ENCODE measurements around the gene LTA4H. TPM values are rescaled to one million over a fixed set of nuclear protein-coding genes. Genes with fewer than 3 reads are reported as not detected.

The LTA4H gene
- total RNA-seq, 1 donor from 2014 or later = 69.4 TPM

DNA sequence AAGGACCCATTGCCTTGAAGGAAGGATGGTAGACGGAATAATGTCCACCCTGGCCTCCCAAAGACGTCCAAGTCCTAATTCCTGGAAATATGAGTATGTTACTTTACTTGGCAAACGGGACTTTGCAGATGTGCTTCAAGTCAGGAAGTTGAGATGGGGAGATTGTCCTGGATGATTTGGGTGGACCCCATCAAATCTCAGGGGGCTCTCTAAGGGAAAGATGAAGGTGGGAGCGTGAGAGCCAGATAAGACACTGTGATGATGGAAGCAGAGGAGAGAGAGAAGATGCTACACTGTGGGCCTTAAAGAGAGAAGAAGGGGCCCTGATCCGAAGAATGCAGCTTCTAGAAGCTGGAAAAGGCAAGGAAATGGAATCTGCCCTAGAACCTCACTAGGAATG, 29.6 kb upstream of the LTA4H start:
- Mint-ChIP-seq H3K27me3 (ENCODE audit: unreplicated experiment) (no peaks in the 10 kb centered on the region), H3K36me3 (ENCODE audit: unreplicated experiment) (no peaks in the 10 kb centered on the region), H3K4me1 (ENCODE audit: unreplicated experiment) (no peaks in the 10 kb centered on the region), H3K9me3 (ENCODE audit: unreplicated experiment) (no peaks in the 10 kb centered on the region), H3K27ac (ENCODE audit: unreplicated experiment) (no peak overlapping the region), H3K4me3 (ENCODE audit: unreplicated experiment) (no peak overlapping the region)
- TF ChIP-seq, protein P1, sequence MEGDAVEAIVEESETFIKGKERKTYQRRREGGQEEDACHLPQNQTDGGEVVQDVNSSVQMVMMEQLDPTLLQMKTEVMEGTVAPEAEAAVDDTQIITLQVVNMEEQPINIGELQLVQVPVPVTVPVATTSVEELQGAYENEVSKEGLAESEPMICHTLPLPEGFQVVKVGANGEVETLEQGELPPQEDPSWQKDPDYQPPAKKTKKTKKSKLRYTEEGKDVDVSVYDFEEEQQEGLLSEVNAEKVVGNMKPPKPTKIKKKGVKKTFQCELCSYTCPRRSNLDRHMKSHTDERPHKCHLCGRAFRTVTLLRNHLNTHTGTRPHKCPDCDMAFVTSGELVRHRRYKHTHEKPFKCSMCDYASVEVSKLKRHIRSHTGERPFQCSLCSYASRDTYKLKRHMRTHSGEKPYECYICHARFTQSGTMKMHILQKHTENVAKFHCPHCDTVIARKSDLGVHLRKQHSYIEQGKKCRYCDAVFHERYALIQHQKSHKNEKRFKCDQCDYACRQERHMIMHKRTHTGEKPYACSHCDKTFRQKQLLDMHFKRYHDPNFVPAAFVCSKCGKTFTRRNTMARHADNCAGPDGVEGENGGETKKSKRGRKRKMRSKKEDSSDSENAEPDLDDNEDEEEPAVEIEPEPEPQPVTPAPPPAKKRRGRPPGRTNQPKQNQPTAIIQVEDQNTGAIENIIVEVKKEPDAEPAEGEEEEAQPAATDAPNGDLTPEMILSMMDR (IDR thresholded peaks at IDR 0.05) = no peak
- DNase-seq (ENCODE audit: extremely low spot score, unreplicated experiment) = no peak

DNA sequence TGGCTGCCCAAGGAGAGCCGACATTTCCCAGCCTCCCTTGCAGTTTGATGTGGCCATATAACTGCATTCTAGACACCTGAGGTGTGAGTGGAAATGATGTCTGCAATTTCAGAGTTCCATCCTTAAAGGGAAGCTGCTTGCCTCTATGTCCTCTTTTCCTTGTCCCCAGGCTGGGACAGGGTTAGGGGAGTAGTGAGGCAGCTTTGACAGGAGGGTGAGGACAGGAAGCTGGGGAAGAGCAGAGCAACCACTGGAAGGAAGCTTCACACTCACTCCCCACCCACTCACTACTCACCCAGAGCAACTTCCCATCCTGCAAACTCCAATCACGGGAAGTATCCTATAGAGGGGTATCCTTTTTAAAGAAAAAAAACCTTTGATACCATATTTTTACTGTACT, 28.9 kb upstream of the LTA4H start:
- Mint-ChIP-seq H3K4me1 (ENCODE audit: unreplicated experiment) (no peaks in the 10 kb centered on the region), H3K36me3 (ENCODE audit: unreplicated experiment) (no peaks in the 10 kb centered on the region), H3K27me3 (ENCODE audit: unreplicated experiment) (no peaks in the 10 kb centered on the region), H3K27ac (ENCODE audit: unreplicated experiment) (no peak overlapping the region), H3K9me3 (ENCODE audit: unreplicated experiment) (no peaks in the 10 kb centered on the region), H3K4me3 (ENCODE audit: unreplicated experiment) (no peak overlapping the region)
- DNase-seq (ENCODE audit: extremely low spot score, unreplicated experiment) = no peak
- TF ChIP-seq, protein P1 (IDR thresholded peaks at IDR 0.05) = no peak

DNA sequence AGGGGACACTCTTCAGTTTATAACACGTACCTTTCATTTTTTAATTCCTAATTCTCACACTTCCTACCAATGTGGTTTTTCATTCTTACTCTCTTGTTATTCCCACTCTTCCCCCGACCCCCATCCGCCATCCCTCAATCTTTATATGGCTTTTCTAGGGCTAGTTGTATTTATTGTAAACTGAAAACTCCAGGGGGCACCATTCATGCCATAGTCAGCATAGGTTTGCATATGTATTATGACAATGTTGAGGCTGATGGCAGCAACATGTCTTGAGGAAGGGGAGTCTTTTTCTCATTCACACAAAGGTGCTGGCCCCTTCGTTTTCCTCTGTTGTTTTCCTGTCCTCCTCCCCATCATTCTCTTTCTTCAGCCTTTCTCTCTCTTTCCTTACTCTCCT, 27.7 kb upstream of the LTA4H start:
- Mint-ChIP-seq H3K4me1 (ENCODE audit: unreplicated experiment) (no peaks in the 10 kb centered on the region), H3K27ac (ENCODE audit: unreplicated experiment) (no peak overlapping the region), H3K9me3 (ENCODE audit: unreplicated experiment) (no peaks in the 10 kb centered on the region), H3K27me3 (ENCODE audit: unreplicated experiment) (no peaks in the 10 kb centered on the region), H3K4me3 (ENCODE audit: unreplicated experiment) (no peak overlapping the region), H3K36me3 (ENCODE audit: unreplicated experiment) (no peaks in the 10 kb centered on the region)
- TF ChIP-seq, protein P1 (IDR thresholded peaks at IDR 0.05) = peak; percentile 46
- DNase-seq (ENCODE audit: extremely low spot score, unreplicated experiment) = no peak

DNA sequence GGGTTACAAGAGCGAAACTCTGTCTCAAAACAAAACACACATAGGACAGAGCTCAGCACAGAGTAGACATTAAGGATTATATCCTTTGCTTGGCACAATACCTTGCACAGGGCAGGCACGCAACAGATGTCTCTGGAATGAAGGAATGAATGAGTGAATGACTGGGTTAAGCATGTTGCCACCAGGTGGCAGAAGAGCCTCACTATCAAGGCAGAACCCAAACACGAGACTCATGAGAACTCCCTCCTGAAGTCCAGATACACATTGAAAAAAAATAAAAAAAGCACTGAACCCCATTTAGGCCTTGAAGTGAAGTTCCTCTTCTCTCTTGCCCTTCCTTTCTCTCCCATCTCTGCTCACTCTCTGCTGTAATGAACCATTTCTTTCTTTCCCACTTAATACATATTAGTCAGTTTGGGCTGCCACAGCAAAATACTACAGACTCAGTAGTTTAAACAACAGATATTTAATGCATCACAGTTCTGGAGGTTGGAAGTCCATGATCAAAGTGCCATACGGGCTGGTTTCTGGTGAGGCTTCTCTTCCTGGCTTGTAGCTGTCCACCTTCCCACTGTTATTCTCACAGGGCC, 26.6 kb upstream of the LTA4H start:
- peak; percentile 86 for DNase-seq (ENCODE audit: extremely low spot score, unreplicated experiment)
- Mint-ChIP-seq H3K27me3 (ENCODE audit: unreplicated experiment) (no peaks in the 10 kb centered on the region), H3K36me3 (ENCODE audit: unreplicated experiment) (no peaks in the 10 kb centered on the region), H3K4me1 (ENCODE audit: unreplicated experiment) (no peaks in the 10 kb centered on the region), H3K27ac (ENCODE audit: unreplicated experiment) (no peak overlapping the region), H3K4me3 (ENCODE audit: unreplicated experiment) (no peak overlapping the region), H3K9me3 (ENCODE audit: unreplicated experiment) (peaks cover 6% of the 10 kb centered on the region)
- TF ChIP-seq, protein P1 (IDR thresholded peaks at IDR 0.05) = peak; percentile 92

DNA sequence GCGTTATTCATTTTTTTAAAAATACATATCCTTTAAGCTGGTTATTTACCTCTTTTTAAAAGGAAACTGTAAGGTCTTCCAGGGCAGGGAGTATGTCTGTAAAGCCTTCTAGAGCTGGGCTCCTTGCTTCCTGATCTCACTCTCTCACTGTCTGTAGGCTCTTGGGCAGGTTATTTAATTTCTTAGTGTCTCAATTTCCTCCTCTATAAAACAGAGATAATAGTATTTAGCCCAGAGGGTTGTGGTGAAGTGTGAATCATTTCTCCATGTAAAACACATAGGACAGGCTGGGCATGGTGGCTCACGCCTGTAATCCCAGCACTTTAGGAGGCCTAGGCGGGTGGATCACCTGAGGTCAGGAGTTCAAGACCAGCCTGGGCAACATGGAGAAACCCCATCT, 25.9 kb upstream of the LTA4H start:
- TF ChIP-seq, protein P1 (IDR thresholded peaks at IDR 0.05) = no peak
- H3K4me3 Mint-ChIP-seq (ENCODE audit: unreplicated experiment) = no peak overlapping the region

More for the DNA sequence above, 25.9 kb upstream of the LTA4H start:
- no peaks in the 10 kb centered on the region for H3K27me3 Mint-ChIP-seq (ENCODE audit: unreplicated experiment)
- no peaks in the 10 kb centered on the region for H3K4me1 Mint-ChIP-seq (ENCODE audit: unreplicated experiment)
- no peak for DNase-seq (ENCODE audit: extremely low spot score, unreplicated experiment)
- peaks cover 6% of the 10 kb centered on the region for H3K9me3 Mint-ChIP-seq (ENCODE audit: unreplicated experiment)
- H3K36me3 Mint-ChIP-seq (ENCODE audit: unreplicated experiment) = no peaks in the 10 kb centered on the region
- H3K27ac Mint-ChIP-seq (ENCODE audit: unreplicated experiment) = no peak overlapping the region
